GM18505 (cell line): ENCODE data around the gene CELF5.
"Not testable (repeated sequence)": the region's sequence is repeated elsewhere in the genome, so short reads cannot be mapped to it uniquely, and the experiment has no call there.

Experiments
- ATAC-seq: cut with Tn5 transposase; IDR thresholded peaks from one replicate; pipeline ENCODE4 v1.9.1; 2021; ENCODE audit not compliant: unreplicated experiment
- POLR2A ChIP-seq: IDR thresholded peaks from 4 replicates; pipeline ENCODE4 v1.6.1; 2011; ENCODE audit warnings: borderline replicate concordance; ENCODE audit not compliant: insufficient read depth, insufficient read length; ENCODE audit errors: extremely low read depth

CELF5 gene

DNA sequence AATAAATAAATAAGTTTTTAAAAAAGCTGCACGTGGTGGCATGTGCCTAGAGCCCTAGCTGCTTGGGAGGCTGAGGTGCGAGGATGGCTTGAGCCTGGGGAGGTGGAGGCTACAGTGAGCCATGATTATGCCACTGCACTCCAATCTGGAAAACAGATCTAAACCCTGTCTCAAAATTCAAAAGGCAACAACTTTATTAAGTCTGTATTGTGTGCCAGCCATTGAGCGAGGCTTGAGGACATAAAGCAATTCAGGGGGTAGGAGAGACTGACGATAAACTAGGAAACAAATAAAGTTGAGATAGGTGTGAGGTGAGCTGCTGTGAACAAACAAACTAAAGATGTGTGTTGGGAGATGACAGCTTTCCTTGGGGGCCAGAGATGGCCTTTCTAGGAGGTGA, 8.7 kb downstream of the CELF5 start:
- TF ChIP-seq POLR2A, result no peak

DNA sequence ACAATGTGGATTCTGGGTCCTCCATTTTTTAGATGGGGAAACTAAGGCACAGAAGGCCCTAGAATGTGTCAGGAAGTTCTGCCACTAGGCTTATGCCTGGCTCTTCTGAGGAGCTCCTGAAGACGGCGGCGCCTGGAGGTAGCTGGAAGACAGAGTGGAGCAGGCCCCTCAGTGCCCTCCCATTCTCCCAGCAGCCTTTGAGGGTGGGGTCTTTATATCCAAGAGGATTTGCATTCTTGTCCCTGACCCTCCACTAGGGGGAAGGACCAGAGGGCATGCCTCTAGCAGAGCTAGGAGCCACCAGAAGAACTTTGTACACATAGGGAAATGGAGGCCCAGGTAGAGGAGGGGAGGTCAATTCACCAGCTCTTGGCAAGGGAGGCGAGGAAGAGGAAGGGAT, 9.4 kb downstream of the CELF5 start:
- ATAC-seq, result no peak
- no peak for TF ChIP-seq POLR2A

More for the DNA sequence above, 8.7 kb downstream of the CELF5 start:
- ATAC-seq, result no peak

DNA sequence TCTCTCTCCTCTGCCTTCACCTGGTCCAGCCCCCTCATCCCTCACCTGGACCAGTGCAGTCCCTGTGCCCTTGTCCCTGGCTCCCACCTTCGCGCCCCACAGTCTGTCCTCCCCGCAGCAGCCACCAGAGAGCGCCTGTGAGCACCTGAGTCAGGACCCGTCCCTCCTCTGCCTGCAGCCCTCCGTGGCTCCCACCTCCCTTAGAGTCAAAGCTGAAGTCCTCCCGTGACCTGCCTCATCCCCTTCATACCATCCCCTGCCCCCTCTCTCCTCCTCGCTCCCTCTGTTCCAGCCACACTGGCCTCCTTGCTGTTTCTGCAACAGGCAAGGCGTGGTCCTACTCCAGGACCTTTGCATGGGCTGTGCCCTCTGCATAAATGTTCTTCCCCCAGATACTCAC, 10.3 kb downstream of the CELF5 start:
- TF ChIP-seq POLR2A, result no peak
- ATAC-seq, result no peak

DNA sequence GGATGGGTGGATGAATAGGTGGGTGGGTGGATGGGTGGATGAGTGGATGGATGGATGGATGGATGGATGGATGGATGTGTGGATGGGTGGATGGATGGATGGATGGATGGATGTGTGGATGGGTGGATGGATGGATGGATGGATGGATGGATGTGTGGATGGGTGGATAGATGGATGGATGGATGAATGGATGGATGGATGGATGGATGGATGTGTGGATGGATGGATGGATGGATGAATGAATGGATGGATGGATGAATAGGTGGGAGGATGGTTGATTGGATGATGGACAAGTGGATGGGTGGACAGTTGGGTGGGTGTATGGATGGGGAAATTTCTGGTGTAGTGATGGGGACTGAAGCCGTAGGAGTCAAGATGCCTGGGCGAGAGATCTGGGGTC, 11.1 kb downstream of the CELF5 start:
- not testable (repeated sequence) for ATAC-seq

DNA sequence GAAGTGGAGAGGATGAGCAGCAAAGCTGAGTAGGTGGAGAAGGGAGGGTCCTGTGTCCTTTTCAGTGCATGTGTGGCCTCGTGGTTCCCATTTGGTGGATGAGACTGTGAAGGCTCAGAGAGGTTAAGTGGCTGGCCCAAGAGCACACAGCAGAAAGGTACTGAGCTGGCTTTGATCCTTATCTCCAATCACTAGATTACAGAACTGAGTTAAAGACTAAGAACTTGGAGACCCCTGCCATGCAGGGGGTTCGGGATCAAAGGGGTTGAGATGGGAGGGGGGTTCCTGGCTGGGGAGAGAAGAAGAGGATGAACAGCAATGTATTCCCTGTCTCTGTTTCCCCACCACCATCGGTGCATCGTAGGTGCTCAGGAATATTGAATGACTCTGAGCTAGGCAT, 11.8 kb downstream of the CELF5 start:
- no peak for TF ChIP-seq POLR2A
- no peak for ATAC-seq

DNA sequence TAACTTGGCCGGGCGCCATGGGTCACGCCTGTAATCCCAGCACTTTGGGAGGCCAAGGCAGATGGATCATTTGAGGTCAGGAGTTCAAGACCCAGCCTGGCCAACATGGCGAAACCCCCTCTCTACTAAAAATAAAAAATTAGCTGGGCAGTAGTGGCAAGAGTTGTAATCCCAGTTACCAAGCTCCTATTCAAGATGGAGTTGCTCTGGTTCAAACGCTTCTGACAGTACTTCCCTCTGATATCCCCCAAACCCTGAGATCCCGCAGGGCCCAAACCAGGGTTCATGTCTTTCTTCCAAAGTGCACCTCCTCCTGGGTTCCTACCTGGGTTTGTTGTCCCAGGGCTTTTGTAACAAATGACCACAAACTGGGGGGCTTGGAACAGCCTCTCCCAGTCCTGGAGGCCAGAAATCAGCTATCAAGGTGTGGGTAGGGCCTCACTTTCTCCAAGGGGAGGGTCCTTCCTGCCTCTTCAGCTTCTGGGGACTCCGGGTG, 13.7 kb downstream of the CELF5 start:
- no peak for TF ChIP-seq POLR2A
- ATAC-seq, result no peak

DNA sequence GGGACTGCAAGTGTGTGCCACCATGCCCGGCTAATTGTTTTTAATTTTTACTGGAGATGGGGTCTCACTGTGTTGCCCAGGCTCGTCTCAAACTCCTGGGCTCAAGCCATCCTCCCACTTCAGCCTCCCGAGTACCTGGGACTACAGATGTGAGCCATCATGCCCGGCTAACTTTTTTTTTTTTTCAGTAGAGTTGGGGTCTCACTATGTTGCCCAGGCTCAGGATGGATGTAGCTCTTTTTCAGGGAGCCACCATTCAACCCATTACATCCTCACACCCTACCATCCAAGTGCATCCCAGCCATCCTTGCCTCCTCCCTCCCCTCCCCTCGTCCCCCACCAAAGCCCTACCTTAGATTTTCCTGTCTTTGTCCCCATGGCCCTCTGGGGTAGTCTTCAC, 14.9 kb downstream of the CELF5 start:
- no peak for TF ChIP-seq POLR2A

DNA sequence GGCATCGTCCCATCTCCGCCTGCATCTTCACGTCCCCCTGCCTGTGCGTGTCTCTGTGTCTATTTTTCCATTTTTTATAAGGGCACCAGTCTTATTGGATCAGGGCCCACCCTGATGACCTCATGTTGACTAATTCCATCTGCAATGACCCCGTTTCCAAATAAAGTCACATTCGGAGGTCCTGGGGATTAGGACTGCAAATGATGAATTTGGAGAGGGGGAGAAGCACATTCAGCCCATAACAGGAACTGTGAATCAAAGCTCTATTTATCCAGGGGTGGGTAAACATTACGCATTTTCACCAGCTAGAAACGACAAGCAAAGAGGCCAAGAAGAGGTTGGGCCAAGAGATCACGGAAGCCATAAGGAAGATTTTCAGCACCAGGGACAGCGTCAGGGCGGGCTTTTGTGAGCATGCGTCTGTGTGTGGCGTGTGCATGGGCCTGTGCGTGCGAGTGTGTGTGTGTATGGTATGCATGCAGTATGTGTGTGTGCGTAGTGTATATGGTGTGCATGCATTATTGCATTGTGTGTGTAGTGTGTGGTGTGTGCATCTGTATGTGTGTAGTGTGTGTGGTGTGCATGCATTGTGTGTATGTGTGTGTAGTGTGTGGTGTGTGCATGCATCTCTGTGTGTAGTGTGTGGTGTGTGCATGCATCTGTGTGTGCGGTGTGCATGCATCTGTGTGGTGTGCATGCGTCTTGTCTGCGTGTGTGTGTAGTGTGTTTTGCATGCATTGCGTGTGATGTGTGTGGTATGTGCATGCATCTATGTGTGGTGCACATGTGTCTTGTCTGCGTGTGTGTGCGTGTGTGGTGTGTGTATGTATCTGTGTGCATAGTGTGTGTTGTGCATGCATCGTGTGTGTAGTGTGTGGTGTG, 19.6 kb downstream of the CELF5 start:
- no peak for TF ChIP-seq POLR2A
- no peak for ATAC-seq

More for the DNA sequence above, 14.9 kb downstream of the CELF5 start:
- no peak for ATAC-seq

DNA sequence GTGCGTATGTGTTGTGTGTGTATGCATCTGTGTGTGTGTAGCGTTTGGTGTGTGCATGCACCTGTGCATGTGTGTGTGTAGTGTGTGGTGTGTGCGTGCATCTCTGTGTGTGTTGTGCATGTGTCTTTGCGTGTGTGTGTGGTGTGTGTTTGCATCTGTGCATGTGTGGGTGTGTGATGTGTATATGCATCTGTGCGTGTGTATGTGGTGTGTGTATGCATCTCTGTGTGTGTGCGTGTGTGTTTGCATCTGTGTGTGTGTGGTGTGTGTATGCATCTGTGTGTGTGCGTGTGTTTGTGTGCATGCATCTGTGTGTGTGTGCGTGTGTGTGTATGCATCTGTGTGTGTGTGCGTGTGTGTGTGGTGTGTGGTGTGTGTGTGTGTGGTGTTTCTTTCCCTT, 20.6 kb downstream of the CELF5 start:
- ATAC-seq, result no peak
- no peak for TF ChIP-seq POLR2A

DNA sequence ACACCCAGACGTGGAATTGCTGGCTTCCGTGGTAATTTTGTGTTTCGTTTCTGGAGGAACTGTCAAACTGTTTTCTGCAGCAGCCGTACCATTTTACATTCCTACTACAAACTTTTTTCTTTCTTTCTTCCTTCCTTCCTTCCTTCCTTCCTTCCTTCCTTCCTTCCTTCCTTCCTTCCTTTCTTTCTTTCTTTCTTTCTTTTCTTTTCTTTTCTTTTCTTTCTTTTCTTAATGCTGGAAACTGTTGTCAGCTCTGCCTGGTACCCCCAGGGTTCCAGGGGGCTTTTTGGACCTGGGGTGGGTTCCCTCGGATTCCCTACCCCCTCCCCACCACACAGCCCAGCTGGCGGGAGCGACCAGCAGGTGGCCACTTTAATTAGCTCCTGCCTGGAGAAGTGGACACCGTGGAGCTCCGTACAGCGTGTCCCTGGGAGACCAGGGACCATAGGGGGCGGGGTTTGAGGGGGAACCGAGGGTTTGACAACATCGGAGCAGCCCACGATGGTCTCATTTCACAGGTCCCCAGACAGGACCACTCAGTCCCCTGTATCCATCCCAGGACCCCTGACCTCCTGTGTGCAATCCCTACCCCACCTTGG, 24.4 kb downstream of the CELF5 start:
- no peak for ATAC-seq
- TF ChIP-seq POLR2A, result no peak

DNA sequence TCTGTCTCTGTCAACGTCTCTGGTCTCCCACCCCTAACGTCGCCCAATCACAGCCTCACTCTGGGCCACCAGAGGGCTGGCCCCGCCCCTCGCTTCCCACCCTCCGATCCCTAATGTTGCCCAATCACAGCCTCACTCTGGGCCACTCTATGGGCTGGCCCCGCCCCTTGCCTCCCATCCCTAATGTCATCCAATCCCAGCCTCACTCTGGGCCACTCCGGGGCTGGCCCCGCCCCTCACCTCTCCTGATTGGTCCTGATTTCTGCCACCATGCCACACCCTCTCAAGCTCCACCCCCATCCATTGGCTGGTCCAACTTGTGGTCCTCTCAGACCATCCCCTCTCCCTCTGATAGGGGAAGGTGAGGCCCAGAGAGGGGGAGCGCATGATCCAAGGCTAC, 24.9 kb downstream of the CELF5 start:
- TF ChIP-seq POLR2A, result no peak
- no peak for ATAC-seq

DNA sequence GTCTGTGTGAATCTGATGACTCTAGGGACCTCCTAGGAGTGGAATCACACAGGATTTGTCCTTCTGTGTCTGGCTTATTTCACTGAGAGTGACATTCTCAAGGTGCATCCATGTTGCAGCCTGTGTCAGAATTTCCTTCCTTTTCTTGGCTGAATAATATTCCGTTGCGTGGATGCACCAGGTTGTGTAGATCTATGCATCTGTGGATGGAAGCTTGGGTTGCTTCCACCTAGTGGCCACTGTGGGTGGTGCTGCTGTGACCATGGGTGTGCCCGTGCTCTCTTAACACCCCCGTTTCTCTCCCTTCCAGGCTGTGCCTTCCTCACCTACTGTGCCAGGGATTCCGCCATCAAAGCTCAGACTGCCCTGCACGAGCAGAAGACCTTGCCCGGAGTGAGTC, 26.2 kb downstream of the CELF5 start:
- no peak for ATAC-seq
- TF ChIP-seq POLR2A, result no peak

DNA sequence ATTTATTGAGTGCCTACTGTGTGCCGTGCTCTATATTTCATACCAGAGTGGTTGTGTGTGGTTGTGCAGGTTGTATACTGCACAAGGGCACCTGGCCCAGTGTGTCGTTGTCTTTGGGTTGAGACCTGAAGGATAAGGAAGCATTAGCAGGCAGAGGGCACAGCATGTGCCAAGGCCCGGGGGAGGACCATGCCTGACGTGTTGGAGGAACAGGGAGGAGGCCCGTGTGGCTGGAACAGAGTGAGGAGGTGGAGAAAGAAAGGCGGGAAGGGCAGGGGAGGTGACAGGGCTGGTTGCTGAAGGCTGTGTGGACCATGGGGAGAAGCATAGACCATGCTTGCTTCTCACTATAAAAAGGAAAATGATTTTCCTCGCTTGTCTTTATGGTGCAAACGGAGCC, 26.8 kb downstream of the CELF5 start:
- no peak for ATAC-seq
- no peak for TF ChIP-seq POLR2A

DNA sequence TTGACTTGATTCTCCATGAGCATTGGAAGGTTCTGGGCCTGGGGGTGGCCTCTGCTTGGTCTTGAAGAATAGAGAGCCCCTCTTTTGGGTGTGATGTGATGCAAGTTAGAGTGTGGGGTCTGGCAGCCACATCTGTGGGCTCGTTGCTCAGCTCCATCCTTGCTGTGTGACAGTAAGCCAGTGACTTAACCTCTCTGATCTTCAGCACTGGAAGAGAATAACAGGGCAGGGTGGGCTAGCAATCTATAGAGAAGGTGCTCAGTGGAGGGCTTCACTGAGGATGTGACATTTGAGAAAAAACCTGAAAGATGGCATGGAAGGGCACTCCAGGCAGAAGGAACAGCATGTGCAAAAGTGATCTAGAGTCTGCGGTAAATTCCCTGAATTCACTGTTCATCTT, 28.2 kb downstream of the CELF5 start:
- ATAC-seq, result no peak
- TF ChIP-seq POLR2A, result no peak
